Effector memory CD4-positive, alpha-beta T cell (primary cell): ENCODE results near the gene GTF2A1.

Experiments used
- DNase-seq, 3 donors: peaks; one replicate each; pipeline ENCODE4 v3.0.0-alpha.2; 2020
- H3K27ac ChIP-seq: 2 replicates; pipeline ENCODE4 v1.7.0; 2013; ENCODE audit warnings: mild to moderate bottlenecking, low read length, moderate library complexity; ENCODE audit not compliant: insufficient read depth, poor library complexity, severe bottlenecking
- H3K27me3 ChIP-seq: replicated peaks from 2 replicates; pipeline ENCODE4 v1.7.0; 2013; ENCODE audit warnings: mild to moderate bottlenecking, low read length; ENCODE audit not compliant: insufficient read depth, control insufficient read depth, poor library complexity, severe bottlenecking
- H3K36me3 ChIP-seq: 2 replicates; pipeline ENCODE4 v1.7.0; 2013; ENCODE audit warnings: mild to moderate bottlenecking, low read length, moderate library complexity; ENCODE audit not compliant: control insufficient read depth, insufficient read depth
- H3K4me1 ChIP-seq: 2 replicates; pipeline ENCODE4 v1.7.0; 2013; ENCODE audit warnings: low read length, mild to moderate bottlenecking; ENCODE audit not compliant: control insufficient read depth, insufficient read depth, poor library complexity, severe bottlenecking
- H3K4me3 ChIP-seq: 2 replicates; pipeline ENCODE4 v1.7.0; 2013; ENCODE audit warnings: low read length, low read depth, mild to moderate bottlenecking; ENCODE audit not compliant: insufficient read depth, poor library complexity, severe bottlenecking
- H3K9me3 ChIP-seq: 2 replicates; pipeline ENCODE4 v1.7.0; 2013; ENCODE audit warnings: mild to moderate bottlenecking, low read length, moderate library complexity; ENCODE audit not compliant: control insufficient read depth

The GTF2A1 gene

DNA sequence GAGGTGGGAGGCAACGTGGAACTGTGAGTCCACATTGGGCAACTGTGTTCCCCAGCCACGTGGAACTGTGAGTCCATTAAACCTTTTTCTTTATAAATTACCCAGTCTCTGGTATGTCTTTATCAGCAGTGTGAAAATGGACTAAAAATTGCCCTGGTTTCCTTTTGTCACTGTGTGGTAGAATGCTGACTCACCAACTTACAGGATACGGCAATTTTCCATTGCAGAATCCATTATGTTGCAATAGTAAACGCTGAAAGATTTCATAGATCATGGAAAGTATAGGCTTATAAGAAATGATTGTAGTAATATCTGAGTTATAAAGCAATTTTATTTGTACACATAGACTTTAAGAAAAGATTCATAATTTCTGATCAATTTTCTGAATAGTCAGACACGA lies 93.0 kb downstream of the GTF2A1 start:
- H3K4me1 ChIP-seq: no peaks in the 10 kb centered on the region
- H3K27ac ChIP-seq: no peak overlapping the region
- DNase-seq: no peak
- H3K9me3 ChIP-seq: no peaks in the 10 kb centered on the region
- H3K36me3 ChIP-seq: no peaks in the 10 kb centered on the region
- no peaks in the 10 kb centered on the region for H3K27me3 ChIP-seq
- H3K4me3 ChIP-seq: no peak overlapping the region

DNA sequence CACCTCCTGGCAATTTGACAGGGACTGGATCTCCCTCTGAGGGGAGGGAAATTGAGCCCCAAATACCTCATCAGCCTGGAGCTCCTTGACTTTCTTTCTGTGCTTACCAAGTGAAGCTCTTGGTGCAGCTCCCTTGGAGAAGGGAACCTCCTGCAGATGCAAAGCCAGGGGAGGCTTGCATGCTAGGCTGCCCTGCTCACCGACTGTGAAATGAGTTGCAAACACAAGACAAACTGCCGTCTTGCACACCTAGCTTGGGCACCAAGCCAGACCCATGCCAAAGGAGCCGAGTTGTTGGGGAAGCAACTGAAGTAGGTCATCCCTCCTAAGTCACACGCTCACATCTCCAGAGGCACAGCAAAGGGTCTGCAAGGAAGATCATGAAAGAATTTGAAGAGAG lies 95.2 kb downstream of the GTF2A1 start:
- H3K4me3 ChIP-seq: no peak overlapping the region
- H3K27ac ChIP-seq: no peak overlapping the region
- H3K36me3 ChIP-seq: no peaks in the 10 kb centered on the region
- H3K4me1 ChIP-seq: no peaks in the 10 kb centered on the region
- H3K27me3 ChIP-seq: no peaks in the 10 kb centered on the region
- DNase-seq: no peak
- H3K9me3 ChIP-seq: no peaks in the 10 kb centered on the region
